ENCODE data around the gene AGBL1.
"Not testable (repeated sequence)": the region's sequence is repeated elsewhere in the genome, so short reads cannot be mapped to it uniquely, and the experiment has no call there.

AGBL1 gene

GRCh38 chr15:86082619-86083380 lies 3.1 kb downstream of the AGBL1 start:
- DNase-seq (ENCODE audit: low read depth in 3 of 3): no peak

- DNase-seq (ENCODE audit: low read depth in 3 of 3): no peak
These were observed 8.1 kb downstream of the AGBL1 start for GRCh38 chr15:86087808-86088207.

- DNase-seq (ENCODE audit: low read depth in 3 of 3): no peak
These were observed 9.8 kb downstream of the AGBL1 start for GRCh38 chr15:86089422-86089821.

DNA sequence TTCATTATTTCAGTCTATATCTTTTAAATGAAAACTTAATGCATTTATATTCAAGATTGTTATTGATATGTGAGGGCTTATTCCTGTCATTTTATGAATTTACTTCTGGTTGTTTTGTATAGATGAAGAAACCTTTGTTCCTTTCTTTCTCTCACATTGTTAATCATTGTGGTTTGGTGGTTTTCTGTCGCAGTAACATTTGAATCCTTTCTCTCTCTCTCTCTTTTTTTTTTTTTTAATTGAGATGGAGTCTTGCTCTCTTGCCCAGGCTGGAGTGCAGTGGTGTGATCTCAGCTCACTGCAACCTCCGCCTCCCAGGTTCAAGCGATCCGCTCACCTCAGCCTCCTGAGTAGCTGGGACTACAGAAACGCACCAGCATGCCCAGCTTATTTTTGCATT lies 22.1 kb downstream of the AGBL1 start:
- no peak for DNase-seq (ENCODE audit: low read depth in 3 of 3)

DNA sequence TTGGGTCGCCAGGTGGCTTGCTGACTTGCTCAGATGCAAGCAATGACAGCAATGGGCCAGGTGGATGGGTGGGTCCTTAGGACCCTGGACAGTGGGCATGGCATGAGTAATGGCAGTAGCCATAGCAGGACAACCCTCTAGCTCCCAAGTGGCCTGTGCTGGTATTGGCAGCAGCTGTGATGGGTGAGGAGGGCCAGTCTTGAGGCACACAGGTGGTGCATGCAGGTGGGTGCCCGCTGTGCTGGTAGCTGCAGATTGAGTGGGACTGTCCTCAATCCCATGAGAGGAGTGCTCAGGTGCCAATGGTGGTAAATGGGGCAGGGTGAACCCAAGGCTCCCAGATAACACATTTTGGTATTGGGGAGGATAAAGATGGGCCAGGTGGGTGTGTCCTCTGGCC lies 24.2 kb downstream of the AGBL1 start:
- DNase-seq (ENCODE audit: low read depth in 3 of 3): no peak

- no peak for DNase-seq (ENCODE audit: low read depth in 3 of 3)
These were observed 26.6 kb downstream of the AGBL1 start for GRCh38 chr15:86106306-86106705.

DNA sequence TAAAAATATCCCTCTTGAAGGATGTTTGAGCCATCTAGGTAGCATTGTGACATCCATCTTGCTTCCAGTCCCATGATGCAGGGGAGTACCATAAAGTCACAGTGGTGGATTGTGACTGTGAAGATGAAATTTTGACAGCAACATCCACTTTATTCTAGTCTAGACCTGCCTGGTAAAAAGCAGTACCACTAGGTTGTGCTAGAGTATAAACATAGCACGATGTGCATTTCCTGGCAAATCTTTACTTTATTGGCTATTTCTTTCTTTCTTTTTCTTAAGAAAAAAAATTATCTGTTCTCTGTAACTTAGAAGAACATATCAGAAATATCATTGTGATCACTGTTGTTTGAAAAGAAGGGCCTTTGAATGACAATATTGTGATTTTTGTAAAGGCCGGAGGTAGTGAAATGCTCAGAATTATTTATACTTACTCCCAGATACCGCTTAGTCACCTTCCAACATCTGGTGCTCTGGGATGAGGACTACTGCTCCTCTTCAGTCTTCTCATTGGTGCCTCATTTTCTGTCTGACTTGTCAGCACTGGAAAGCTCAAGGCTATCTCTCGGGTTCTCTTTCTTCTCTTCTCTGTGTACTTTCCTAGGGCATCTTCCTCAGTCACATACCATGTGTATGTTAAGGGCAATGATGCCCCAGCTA lies 35.6 kb downstream of the AGBL1 start:
- DNase-seq (ENCODE audit: low read depth in 3 of 3): no peak

DNA sequence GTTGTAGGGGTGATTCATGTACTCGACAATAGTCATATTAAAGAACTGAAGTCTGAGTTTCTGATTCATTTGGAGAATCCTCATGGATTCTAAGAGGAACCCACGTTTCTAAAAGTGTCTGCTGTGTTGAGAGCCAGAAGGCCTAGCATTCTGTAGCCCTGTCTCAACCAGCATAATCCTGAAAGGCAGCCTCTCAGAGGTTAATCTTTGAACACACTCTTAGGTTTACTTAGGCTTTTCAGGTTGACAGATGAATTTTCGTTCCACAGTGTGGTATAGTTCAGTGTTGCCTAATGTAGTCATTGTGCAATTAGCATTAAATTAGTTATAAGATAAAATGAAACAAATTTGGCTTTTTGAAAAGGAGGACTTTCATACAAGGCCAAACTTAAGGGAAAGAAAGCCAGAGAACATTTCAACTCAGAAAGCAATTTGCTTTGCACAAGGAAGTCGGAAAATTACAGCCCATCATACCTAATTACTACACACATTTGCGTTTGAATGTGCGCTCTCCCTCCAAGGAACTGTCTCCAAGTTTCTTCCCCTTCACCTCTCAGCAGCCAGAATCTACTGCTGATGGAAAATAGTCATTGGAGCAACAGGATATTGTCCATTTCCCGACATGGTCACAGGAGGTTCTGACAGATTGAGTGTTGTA lies 42.0 kb downstream of the AGBL1 start:
- DNase-seq (ENCODE audit: low read depth in 3 of 3): no peak

- DNase-seq (ENCODE audit: low read depth in 3 of 3): not testable (repeated sequence)
These were observed 43.2 kb downstream of the AGBL1 start for GRCh38 chr15:86122691-86123391.

GRCh38 chr15:86125775-86126174 lies 46.1 kb downstream of the AGBL1 start:
- DNase-seq (ENCODE audit: low read depth in 3 of 3): no peak

DNA sequence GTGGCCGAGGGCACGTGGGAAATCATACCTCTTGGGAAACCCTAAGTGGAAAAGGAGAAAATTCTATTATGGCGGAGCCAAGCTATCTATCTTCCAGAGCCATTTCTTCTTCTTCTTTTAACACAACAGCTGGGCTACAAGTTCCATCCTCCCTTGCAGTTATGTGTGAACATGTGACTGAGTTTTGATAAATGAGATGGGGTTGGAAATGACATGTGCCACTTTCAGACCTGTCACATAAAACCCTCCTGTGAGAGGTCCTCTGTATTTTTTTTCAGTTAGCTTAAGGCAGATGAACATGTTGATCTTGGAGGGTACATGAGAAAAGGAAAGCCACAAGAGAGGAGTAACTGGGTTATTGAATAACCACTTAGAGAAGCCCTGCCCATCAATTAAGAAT lies 47.9 kb downstream of the AGBL1 start:
- no peak for DNase-seq (ENCODE audit: low read depth in 3 of 3)

DNA sequence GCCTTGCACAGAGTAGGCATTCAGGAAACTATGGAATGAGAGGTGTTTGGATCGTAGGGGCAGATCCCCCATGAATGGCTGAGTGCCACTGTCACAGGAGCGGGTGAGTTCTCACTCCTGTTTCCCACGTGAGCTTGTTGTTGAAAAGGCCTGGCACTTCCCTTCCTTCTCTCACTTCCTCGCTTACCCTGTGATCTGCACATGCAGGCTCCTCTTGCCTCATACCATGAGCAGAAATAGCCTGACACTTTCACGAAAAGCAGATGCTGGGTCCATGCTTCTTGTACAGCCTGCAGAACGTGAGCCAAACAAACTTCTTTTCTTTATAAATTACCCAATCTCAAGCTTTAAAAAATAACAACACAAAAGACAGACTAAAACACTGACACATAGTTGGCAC lies 55.4 kb downstream of the AGBL1 start:
- no peak for DNase-seq (ENCODE audit: low read depth in 3 of 3)

- DNase-seq (ENCODE audit: low read depth in 3 of 3): no peak
These were observed 57.2 kb downstream of the AGBL1 start for GRCh38 chr15:86136861-86137260.

- no peak for DNase-seq (ENCODE audit: low read depth in 3 of 3)
These were observed 59.1 kb downstream of the AGBL1 start for GRCh38 chr15:86138798-86139197.

DNA sequence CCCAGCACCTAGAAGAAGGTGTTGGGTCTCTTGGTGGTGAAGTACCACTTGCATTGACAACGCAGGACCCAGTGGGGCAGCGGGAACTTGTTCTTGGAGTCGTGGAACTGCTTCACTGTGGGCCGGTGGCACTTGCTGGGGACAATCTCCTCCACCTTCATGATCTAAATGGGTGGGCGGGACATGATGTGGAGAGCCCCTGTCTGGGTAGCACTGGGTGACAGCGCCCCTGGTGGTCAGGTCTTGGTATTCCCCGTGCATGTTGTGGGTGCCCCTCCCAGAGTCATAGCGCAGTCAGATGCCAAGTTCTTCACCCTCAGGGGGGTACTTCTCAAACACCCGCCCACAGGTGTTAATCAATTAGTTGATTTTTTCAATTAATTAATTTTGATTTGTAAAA lies 60.2 kb downstream of the AGBL1 start:
- no peak for DNase-seq (ENCODE audit: low read depth in 3 of 3)

DNA sequence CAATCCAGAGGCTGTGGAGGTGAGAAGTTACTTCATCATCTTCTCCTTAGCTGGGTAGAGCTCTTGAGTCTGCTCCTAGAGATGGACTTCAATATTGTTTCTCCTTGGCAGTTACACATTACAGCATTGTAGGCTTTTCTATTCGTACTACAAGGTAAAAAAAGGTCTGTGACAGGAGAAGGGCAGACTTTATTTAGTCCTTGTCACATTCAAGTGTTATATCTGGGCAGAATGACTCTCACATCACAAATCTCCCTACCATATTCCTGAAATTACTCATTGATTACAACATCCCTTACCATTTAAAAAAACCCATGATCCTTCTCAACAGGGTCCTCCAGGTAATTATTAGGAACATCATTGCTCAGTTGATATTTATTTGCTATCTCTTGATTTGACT lies 75.0 kb downstream of the AGBL1 start:
- DNase-seq (ENCODE audit: low read depth in 3 of 3): no peak

DNA sequence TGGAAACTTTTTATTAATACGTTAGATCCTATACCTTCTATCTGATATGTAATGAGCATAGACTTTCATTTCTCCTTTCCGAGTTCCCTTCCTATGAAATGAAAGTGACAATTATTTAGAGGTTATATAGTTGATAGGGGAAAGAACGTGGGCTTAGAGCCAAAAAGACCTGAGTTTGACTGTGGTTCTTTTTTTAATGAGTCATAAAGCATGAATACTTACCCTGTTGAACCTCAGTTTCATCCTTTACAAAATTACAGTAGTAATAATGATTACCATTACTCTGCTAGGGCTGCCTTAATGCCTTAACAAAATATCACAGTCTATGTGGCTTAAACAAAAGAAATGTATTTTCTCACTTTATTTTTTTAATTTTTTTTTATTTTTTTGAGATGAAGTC lies 75.9 kb downstream of the AGBL1 start:
- no peak for DNase-seq (ENCODE audit: low read depth in 3 of 3)

DNA sequence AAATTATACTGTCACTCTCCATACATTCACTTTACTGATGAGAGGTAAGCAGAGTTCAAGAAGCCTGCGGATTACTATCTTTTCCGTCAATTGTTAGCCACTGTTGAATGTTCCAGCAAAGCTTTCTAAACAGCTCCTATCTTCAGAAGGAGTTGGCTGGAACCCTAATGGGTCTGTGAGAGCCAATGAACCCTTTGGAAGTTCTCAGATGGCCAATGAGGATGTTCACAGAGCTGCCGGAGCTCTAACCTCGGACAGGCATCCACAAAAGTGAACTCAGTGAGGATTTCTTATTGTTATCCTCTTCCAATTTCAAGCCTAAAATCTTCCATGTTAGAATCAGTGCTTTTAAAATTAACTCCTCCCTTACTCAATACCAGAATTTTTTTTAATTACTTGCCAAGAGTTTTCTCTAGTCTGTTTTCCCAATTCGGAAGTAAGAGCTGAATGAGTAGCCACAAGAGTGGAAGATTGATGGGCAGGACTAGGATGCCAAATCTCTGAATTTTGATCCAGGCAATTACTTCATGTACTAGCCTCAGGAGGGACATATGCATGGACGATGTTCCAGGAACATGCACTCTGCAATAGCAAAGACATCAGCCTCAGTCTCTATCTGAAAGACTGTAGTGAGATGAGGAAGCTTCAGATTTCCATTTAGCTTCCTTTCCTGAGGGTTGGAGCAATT lies 78.1 kb downstream of the AGBL1 start:
- DNase-seq (ENCODE audit: low read depth in 3 of 3): no peak

GRCh38 chr15:86159468-86159867 lies 79.8 kb downstream of the AGBL1 start:
- no peak for DNase-seq (ENCODE audit: low read depth in 3 of 3)

DNA sequence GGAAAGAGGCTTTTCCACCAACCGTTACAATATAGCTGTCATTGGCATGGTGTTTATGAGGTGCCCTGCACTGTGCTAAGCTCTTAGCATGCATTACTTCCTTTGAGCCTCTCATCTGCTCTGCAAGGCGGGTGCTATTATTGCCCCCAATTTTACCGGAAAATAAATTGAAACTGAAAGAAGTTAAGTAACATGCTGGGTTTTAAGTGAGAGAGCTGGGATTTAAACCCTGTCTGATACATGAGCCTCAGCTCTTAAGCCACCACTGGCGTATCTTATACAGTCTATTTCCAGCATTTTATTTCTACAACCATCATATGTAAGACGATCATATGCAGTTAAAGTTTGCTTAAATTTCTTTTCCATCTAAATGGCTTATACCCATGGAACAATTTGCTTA lies 81.6 kb downstream of the AGBL1 start:
- DNase-seq (ENCODE audit: low read depth in 3 of 3): no peak

DNA sequence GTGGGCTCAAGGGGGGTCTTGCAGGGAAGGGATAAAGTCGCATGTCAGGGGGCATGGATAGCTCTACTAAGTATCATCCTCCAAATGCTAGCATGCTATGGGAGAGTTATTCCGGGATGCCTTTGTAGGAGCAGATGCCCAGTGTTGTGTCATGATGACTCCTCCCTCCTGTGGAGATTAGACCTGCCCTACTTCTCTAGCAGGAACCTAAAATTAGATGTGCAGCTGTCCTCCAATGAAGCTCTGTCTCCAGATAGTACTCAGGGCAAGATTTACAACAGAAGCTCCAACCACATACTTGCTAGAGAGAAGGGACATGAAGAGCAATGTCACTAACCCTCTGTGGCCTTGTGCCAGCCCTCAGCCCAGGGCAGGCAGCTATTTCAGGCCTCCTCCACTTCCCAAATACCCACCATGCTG lies 82.5 kb downstream of the AGBL1 start:
- DNase-seq (ENCODE audit: low read depth in 3 of 3): no peak

DNA sequence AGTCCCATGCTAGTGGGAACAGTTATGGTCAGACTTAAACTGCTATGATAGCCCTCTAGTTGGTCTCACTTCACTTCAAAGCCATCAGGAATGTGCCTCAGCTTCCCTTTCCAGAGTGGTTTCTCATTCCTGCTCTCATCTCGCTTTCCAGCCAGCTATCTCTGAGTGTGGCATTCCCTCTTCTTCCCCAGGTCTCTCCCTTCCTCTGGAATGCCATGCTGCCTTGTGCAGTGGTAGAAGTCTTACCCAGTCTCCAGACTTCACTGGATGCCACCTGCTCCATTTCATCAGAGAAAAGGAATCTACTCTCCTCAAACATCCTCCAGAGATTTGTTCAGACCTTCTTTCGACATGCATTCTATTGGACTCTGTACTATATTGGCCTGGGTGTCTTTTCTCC lies 83.0 kb downstream of the AGBL1 start:
- no peak for DNase-seq (ENCODE audit: low read depth in 3 of 3)

All from stimulated activated CD4-positive, alpha-beta T cell treated with anti-CD3 and anti-CD28 coated beads, TNF-alpha, amount 100 ng/mL, for 4 hours (primary cell).